Hepatocyte (in vitro differentiated cells): ENCODE results near the gene CPEB1.
"Not testable (repeated sequence)": the region's sequence is repeated elsewhere in the genome, so short reads cannot be mapped to it uniquely, and the experiment has no call there.

Experiments used
- CTCF ChIP-seq: fragments of 200-600 bp; sonication (generic); IDR thresholded peaks from 2 replicates; pipeline ENCODE4 v1.5.1; 2016; ENCODE audit warnings: antibody characterized with exemption, mild to moderate bottlenecking; ENCODE audit not compliant: poor library complexity
- EZH2 ChIP-seq: fragments of 200-600 bp; sonication (generic); IDR thresholded peaks from 2 replicates; pipeline ENCODE4 v1.6.1; 2016; ENCODE audit warnings: antibody characterized with exemption, mild to moderate bottlenecking, borderline replicate concordance
- EZH2phosphoT487 ChIP-seq: fragments of 200-600 bp; sonication (generic); IDR thresholded peaks from one replicate; pipeline ENCODE4 v1.6.1; 2018; ENCODE audit warnings: antibody characterized with exemption, mild to moderate bottlenecking, low read depth, moderate library complexity; ENCODE audit not compliant: unreplicated experiment, severe bottlenecking

DNA sequence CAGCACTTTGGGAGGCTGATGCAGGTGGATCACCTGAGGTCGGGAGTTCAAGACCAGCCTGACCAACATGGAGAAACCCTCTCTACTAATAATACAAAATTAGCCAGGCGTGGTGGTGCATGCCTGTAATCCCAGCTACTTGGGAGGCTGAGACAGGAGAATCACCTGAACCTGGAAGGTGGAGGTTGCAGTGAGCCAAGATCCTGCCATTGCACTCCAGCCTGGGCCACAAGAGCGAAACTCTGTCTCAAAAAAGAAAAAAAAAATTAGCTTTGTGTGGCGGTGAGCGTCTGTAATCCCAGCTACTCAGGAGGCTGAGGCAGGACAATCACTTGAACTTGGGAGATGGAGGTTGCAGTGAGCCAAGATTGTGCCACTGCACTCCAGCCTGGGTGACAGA lies 112.0 kb downstream of the CPEB1 start:
- TF ChIP-seq CTCF, EZH2, EZH2phosphoT487: not testable (repeated sequence)
